GM21576 (cell line): ENCODE measurements around the gene IYD.

Experiments used
- ATAC-seq: cut with Tn5 transposase; IDR thresholded peaks from one replicate; pipeline ENCODE4 v1.9.1; 2021; ENCODE audit warnings: mild to moderate bottlenecking, moderate library complexity; ENCODE audit not compliant: unreplicated experiment

The IYD gene

GRCh38 chr6:150394053-150394898 is 25.5 kb downstream of the IYD start:
- ATAC-seq = no peak

- no peak for ATAC-seq
Measured at GRCh38 chr6:150394899-150395295, 26.1 kb downstream of the IYD start.

GRCh38 chr6:150395388-150396009 is 26.7 kb downstream of the IYD start:
- peak; percentile 73 for ATAC-seq

GRCh38 chr6:150403458-150404246 is 34.8 kb downstream of the IYD start:
- ATAC-seq = no peak

GRCh38 chr6:150406948-150407347 is 38.1 kb downstream of the IYD start:
- no peak for ATAC-seq

- no peak for ATAC-seq
Measured at GRCh38 chr6:150408842-150409241, 40.0 kb downstream of the IYD start.

- no peak for ATAC-seq
Measured at GRCh38 chr6:150409576-150410066, 40.8 kb downstream of the IYD start.

GRCh38 chr6:150410399-150410798 is 41.6 kb downstream of the IYD start:
- ATAC-seq = no peak

GRCh38 chr6:150410906-150411305 is 42.1 kb downstream of the IYD start:
- no peak for ATAC-seq

- ATAC-seq = no peak
Measured at GRCh38 chr6:150412221-150412620, 43.4 kb downstream of the IYD start.

GRCh38 chr6:150413198-150413597 is 44.4 kb downstream of the IYD start:
- no peak for ATAC-seq

- ATAC-seq = no peak
Measured at GRCh38 chr6:150413781-150414281, 45.0 kb downstream of the IYD start.

- ATAC-seq = no peak
Measured at GRCh38 chr6:150416128-150416527, 47.3 kb downstream of the IYD start.

GRCh38 chr6:150417250-150417649 is 48.4 kb downstream of the IYD start:
- ATAC-seq = no peak

- peak; percentile 82 for ATAC-seq
Measured at GRCh38 chr6:150417899-150418826, 49.4 kb downstream of the IYD start.

- no peak for ATAC-seq
Measured at GRCh38 chr6:150418827-150419594, 50.2 kb downstream of the IYD start.

GRCh38 chr6:150420428-150420827 is 51.6 kb downstream of the IYD start:
- no peak for ATAC-seq

GRCh38 chr6:150420926-150421325 is 52.1 kb downstream of the IYD start:
- ATAC-seq = no peak

- ATAC-seq = no peak
Measured at GRCh38 chr6:150425508-150425907, 56.7 kb downstream of the IYD start.
